B cell (primary cell): ENCODE results near the gene NLRP5. TPM values are rescaled to one million over a fixed set of nuclear protein-coding genes. Genes with fewer than 3 reads are reported as not detected.

Source experiments
- ATAC-seq: fragments of 200-7000 bp; cut with Tn5 transposase; one replicate; pipeline ENCODE4 v1.10.0; 2021; ENCODE audit warnings: low read depth, mild to moderate bottlenecking, moderate number of reproducible peaks, moderate library complexity
- CTCF ChIA-PET: fragments of 350-600 bp; sonication (Branson Sonifier 250); formaldehyde crosslinking; loops from one replicate; lab custom pipeline; 2021; ENCODE audit warnings: antibody characterized with exemption, inconsistent platforms; lab: Charles Lee
- POLR2A ChIA-PET: fragments of 350-600 bp; sonication (Branson Sonifier 250); formaldehyde crosslinking; loops from one replicate; lab custom pipeline; 2021; ENCODE audit warnings: antibody characterized with exemption; lab: Charles Lee
- DNase-seq: peaks from one replicate; pipeline ENCODE4 v3.0.0; 2013
- H2AFZ ChIP-seq: 2 replicates; pipeline ENCODE4 v1.6.1; 2012; ENCODE audit warnings: mild to moderate bottlenecking, low read depth, low read length; ENCODE audit not compliant: insufficient read depth, poor library complexity, severe bottlenecking
- H3K27ac ChIP-seq, 2 donors: 1 replicate in 1 of 2; 2 replicates in 1 of 2; pipeline ENCODE4 v1.5.1; 2012 to 2013; ENCODE audit warnings: low read length in 2 of 2, mild to moderate bottlenecking in 2 of 2, moderate library complexity in 1 of 2
- H3K27me3 ChIP-seq, 4 experiments: fragments of 200-600 bp in 1 of 4; sonication (generic) in 1 of 4; replicated peaks in 1 of 4; 1 replicate in 2 of 4; 2 replicates in 2 of 4; pipeline versions ENCODE4 v1.6.1 to v1.7.0; 2013 to 2016; ENCODE audit warnings: low read length in 3 of 4, mild to moderate bottlenecking in 2 of 4, mixed read lengths in 1 of 4, moderate library complexity in 1 of 4; ENCODE audit not compliant: insufficient read depth in 4 of 4, control insufficient read depth in 3 of 4; ENCODE audit errors: control extremely low read depth in 1 of 4
- H3K36me3 ChIP-seq, 2 experiments: replicated peaks in 1 of 2; 1 replicate in 1 of 2; 2 replicates in 1 of 2; pipeline versions ENCODE4 v1.6.1 to v1.7.1; 2013; ENCODE audit warnings: low read length in 1 of 2; ENCODE audit not compliant: insufficient read depth in 2 of 2, control insufficient read depth in 1 of 2; ENCODE audit errors: control extremely low read depth in 1 of 2, extremely low read depth in 1 of 2
- H3K4me1 ChIP-seq, 2 donors: fragments of 200-600 bp in 1 of 2; sonication (generic) in 1 of 2; 1 replicate in 1 of 2; 2 replicates in 1 of 2; pipeline versions ENCODE4 v1.5.1 to v1.6.1; 2013 to 2017; ENCODE audit warnings: low read length in 2 of 2; ENCODE audit not compliant: control insufficient read depth in 2 of 2, insufficient read depth in 2 of 2
- H3K4me2 ChIP-seq: replicated peaks from 2 replicates; pipeline ENCODE3; 2012; ENCODE audit warnings: mild to moderate bottlenecking, low read depth, low read length; ENCODE audit not compliant: poor library complexity, severe bottlenecking
- H3K4me3 ChIP-seq, 5 experiments: fragments of 200-600 bp in 1 of 5; sonication (generic) in 1 of 5; 1 replicate in 3 of 5; 2 replicates in 2 of 5; pipeline versions ENCODE4 v1.5.1 to v1.7.0; 2011 to 2016; ENCODE audit warnings: low read length in 4 of 5, mild to moderate bottlenecking in 4 of 5, low read depth in 2 of 5, control low read depth in 1 of 5, moderate library complexity in 1 of 5; ENCODE audit not compliant: insufficient read depth in 1 of 5; ENCODE audit errors: control extremely low read depth in 1 of 5, extremely low read depth in 1 of 5
- H3K79me2 ChIP-seq: fragments of 200-600 bp; sonication (generic); one replicate; pipeline ENCODE4 v1.6.0; 2016; ENCODE audit warnings: low read length; ENCODE audit not compliant: control insufficient read depth, insufficient read depth
- H3K9ac ChIP-seq: fragments of 200-600 bp; sonication (generic); 2 replicates; pipeline ENCODE4 v1.6.1; 2017; ENCODE audit warnings: mild to moderate bottlenecking, low read length, moderate library complexity
- H3K9me3 ChIP-seq, 3 donors: one replicate each; pipeline versions ENCODE4 v1.6.1 to v1.7.1; 2013; ENCODE audit warnings: low read length in 2 of 3; ENCODE audit not compliant: control insufficient read depth in 2 of 3, insufficient read depth in 1 of 3; ENCODE audit errors: control extremely low read depth in 1 of 3
- H4K20me1 ChIP-seq: 2 replicates; pipeline ENCODE4 v1.6.0; 2012; ENCODE audit warnings: mild to moderate bottlenecking, low read length; ENCODE audit not compliant: insufficient read depth, control insufficient read depth, poor library complexity, severe bottlenecking
- H3K27ac Mint-ChIP-seq: one replicate; pipeline ENCODE4 v1.8.0; 2021; ENCODE audit warnings: mixed read lengths
- H3K27me3 Mint-ChIP-seq: one replicate; pipeline ENCODE4 v1.8.0; 2021; ENCODE audit warnings: mixed read lengths
- H3K4me1 Mint-ChIP-seq: one replicate; pipeline ENCODE4 v1.8.0; 2021; ENCODE audit warnings: mixed read lengths
- H3K4me3 Mint-ChIP-seq: one replicate; pipeline ENCODE4 v1.8.0; 2021; ENCODE audit warnings: mixed read lengths
- H3K9me3 Mint-ChIP-seq: one replicate; pipeline ENCODE4 v1.8.0; 2022; ENCODE audit warnings: mixed read lengths; ENCODE audit not compliant: insufficient read depth
- EZH2 ChIP-seq: IDR thresholded peaks from 2 replicates; pipeline ENCODE4 v1.6.1; 2012; ENCODE audit warnings: borderline replicate concordance, low read depth, mild to moderate bottlenecking, moderate library complexity, low read length; ENCODE audit not compliant: insufficient read depth, poor library complexity, severe bottlenecking
- WGBS: methylation state at CpG from one replicate; pipeline ENCODE4 v1.1.5; 2013; ENCODE audit warnings: missing lambda C conversion rate; ENCODE audit not compliant: insufficient coverage; 5-methylcytosine and 5-hydroxymethylcytosine counted together
- intact Hi-C: fragments of 100-400 bp; cut with micrococcal nuclease; formaldehyde crosslinking; loops from one replicate; pipeline ENCODE4 v1.10.0; 2022
- polyA plus RNA-seq: library from polyadenylated mRNA; depleted of rRNA; stranded (reverse); fragments of >200 nt; gene quantifications from 2 replicates; pipeline ENCODE4 v1.2.3, GENCODE V29; 2012
- total RNA-seq, 2 donors: library from RNA; stranded (reverse); fragments of 120-200 nt in 1 of 2; gene quantifications; 1 replicate in 1 of 2; 2 replicates in 1 of 2; pipeline versions ENCODE4 v1.2.3 to v1.2.4, GENCODE V29; 2013 to 2022
- TF ChIP-seq, protein P1 (sequence below): fragments of 200-600 bp; IDR thresholded peaks from one replicate; pipeline ENCODE4 v1.8.0; 2022; ENCODE audit warnings: antibody characterized with exemption, mild to moderate bottlenecking

NLRP5 gene
- total and polyA plus RNA-seq, 2 donors (not counting 1 experiment from before 2014, with no cell fraction given) = not detected

DNA sequence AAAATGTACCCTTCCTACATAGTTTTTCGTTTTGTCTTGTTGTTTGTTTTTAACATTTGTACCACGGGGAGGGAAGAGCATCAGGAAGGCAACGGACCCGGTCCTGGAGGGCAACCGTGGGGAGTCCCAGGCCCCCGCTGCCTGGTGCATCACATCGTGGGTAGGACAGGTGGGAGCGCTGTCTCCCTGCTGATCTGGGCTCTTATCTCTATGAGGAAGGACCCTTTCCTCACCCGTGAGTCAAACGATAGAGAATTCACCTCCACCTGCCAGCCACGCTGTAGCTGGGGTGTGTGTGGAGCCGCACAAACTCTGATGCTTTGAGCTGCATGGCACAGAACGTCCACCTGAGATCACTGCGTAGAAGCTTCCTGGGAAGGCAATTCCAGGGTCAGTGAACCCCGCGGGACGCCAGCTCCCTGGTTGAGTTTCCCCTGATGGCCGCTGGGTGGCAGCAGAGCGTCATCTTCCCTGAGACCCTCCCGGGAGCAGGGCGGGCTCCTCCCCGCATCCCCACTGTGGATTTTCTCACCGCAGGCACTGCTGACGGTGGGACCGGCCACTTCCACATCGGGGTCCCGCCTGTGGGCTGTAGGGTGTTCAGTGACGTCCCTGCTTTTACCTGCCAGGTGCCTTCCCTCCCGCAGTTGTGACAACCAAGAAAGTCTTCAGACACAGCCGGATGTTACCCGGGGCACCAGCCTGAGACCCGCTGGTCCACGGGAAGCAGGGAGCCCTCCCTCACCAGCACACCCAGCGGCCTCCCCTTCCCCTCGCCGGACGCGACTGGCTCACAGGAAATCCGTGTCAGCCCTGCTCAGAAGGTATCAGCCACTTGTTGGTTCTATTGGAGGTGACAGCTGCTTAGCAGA, 79.8 kb downstream of the NLRP5 start:
- H3K27ac Mint-ChIP-seq = no peak overlapping the region
- DNase-seq = peak; percentile 77
- POLR2A ChIA-PET = no interaction called here

More for the DNA sequence above, 79.8 kb downstream of the NLRP5 start:
- Mint-ChIP-seq H3K4me1 (peaks cover 11% of the 10 kb centered on the region), H3K9me3 (no peaks in the 10 kb centered on the region), H3K27me3 (peaks cover 36% of the 10 kb centered on the region), H3K4me3 (peak overlapping the region; percentile 71)
- H3K79me2 ChIP-seq = no peaks in the 10 kb centered on the region
- peak; percentile 67 for ATAC-seq
- peak overlapping the region; percentile 71 for H3K4me2 ChIP-seq
- intact Hi-C loops = loop anchor here (1.0 kb wide), 2 partner anchors 267 to 284 kb away; no protein-coding TSS in a partner anchor
- H3K9me3 ChIP-seq = peaks cover 0 to 11% (median 0%) of the 10 kb centered on the region in 3 donors
- peak overlapping the region in 4 of 5 experiments; percentile 2 to 42 (median 36) for H3K4me3 ChIP-seq
- peaks cover 9 to 10% of the 10 kb centered on the region in 2 donors for H3K4me1 ChIP-seq
- H3K27ac ChIP-seq = no peak overlapping the region
- peak overlapping the region; percentile 47 for H3K9ac ChIP-seq
- CTCF ChIA-PET = interaction anchor here (0.5 to 3.3 kb wide), 38 partner anchors 9 to 1033 kb away, joined by 3 to 48 read pairs (median 4); partner anchors contain the start of genes GALP and ZSCAN5A
- H3K27me3 ChIP-seq = peaks cover 0 to 7% (median 3%) of the 10 kb centered on the region in 4 experiments
- H4K20me1 ChIP-seq = no peaks in the 10 kb centered on the region
- TF ChIP-seq, protein P1, sequence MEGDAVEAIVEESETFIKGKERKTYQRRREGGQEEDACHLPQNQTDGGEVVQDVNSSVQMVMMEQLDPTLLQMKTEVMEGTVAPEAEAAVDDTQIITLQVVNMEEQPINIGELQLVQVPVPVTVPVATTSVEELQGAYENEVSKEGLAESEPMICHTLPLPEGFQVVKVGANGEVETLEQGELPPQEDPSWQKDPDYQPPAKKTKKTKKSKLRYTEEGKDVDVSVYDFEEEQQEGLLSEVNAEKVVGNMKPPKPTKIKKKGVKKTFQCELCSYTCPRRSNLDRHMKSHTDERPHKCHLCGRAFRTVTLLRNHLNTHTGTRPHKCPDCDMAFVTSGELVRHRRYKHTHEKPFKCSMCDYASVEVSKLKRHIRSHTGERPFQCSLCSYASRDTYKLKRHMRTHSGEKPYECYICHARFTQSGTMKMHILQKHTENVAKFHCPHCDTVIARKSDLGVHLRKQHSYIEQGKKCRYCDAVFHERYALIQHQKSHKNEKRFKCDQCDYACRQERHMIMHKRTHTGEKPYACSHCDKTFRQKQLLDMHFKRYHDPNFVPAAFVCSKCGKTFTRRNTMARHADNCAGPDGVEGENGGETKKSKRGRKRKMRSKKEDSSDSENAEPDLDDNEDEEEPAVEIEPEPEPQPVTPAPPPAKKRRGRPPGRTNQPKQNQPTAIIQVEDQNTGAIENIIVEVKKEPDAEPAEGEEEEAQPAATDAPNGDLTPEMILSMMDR = peak; percentile 97
- TF ChIP-seq EZH2 = no peak
- WGBS = under 1% methylated on average over 26 of the region's 39 CpGs
- no peaks in the 10 kb centered on the region for H3K36me3 ChIP-seq
- H2AFZ ChIP-seq = peak overlapping the region; percentile 71
